Measurements from ENCODE around the gene WDR20. TPM values are rescaled to one million over a fixed set of nuclear protein-coding genes. Genes with fewer than 3 reads are reported as not detected.

The WDR20 gene
- total and polyA plus RNA-seq, 10 of the 15 experiments (the other 5 are each of a cell fraction or from before 2014, with no cell fraction given) = 9.1 to 25.9 (median 18.4) TPM

GRCh38 chr14:102212356-102212755, 72.7 kb downstream of the WDR20 start:
- Histone ChIP-seq H3K79me2 (ENCODE audit: control insufficient read depth, insufficient read depth, low read length) (no peaks in the 10 kb centered on the region), H4K20me1 (ENCODE audit: control insufficient read depth, insufficient read depth) (no peaks in the 10 kb centered on the region), H3K9me3 (replicated peaks; ENCODE audit: control insufficient read depth, insufficient read depth, low read length) (no peaks in the 10 kb centered on the region), H3K9ac (ENCODE audit: control insufficient read depth, insufficient read depth, low read length) (no peak overlapping the region), H3K36me3 (ENCODE audit: control insufficient read depth in 2 of 2, insufficient read depth in 2 of 2, low read length in 1 of 2) (peaks cover 9 to 10% of the 10 kb centered on the region in 2 experiments; a peak in 3 of 4 replicates), H3K27me3 (replicated peaks in 1 of 2; ENCODE audit: control insufficient read depth in 2 of 2, insufficient read depth in 2 of 2, low read length in 1 of 2) (no peaks in the 10 kb centered on the region), H3K27ac (ENCODE audit: control insufficient read depth, insufficient read depth) (no peak overlapping the region), H3K4me3 (no peak overlapping the region), H2AFZ (ENCODE audit: control insufficient read depth, low read depth, low read length) (no peak overlapping the region), H3K4me1 (ENCODE audit: control insufficient read depth, insufficient read depth, low read length) (no peaks in the 10 kb centered on the region), H3K4me2 (ENCODE audit: control insufficient read depth, insufficient read depth) (no peak overlapping the region)
- intact Hi-C loops (cut with micrococcal nuclease; ENCODE audit: unreplicated experiment) = no loop called here
- DNase-seq (ENCODE audit: low read depth, low spot score) (no peak), ATAC-seq (no peak), FAIRE-seq (no peak)
- ChIA-PET POLR2A (interaction anchor here (0.6 kb wide), 1 partner anchor 71 kb away, joined by 6 read pairs; no protein-coding TSS in a partner anchor), CTCF (interaction anchor here (0.8 kb wide), 1 partner anchor 19 kb away, joined by 3 read pairs; no protein-coding TSS in a partner anchor), SMC1A (ENCODE audit: uncharacterized antibody, unreplicated experiment) (no interaction called here), RAD21 (ENCODE audit: unreplicated experiment) (no interaction called here)
- in situ Hi-C loops (cut with MboI) = no loop called here
- BruUV-seq (replicated peaks) = no TSS peak
- WGBS (ENCODE audit: insufficient coverage, insufficient replicate concordance, low lambda C conversion rate, missing lambda C conversion rate) = 99% methylated on average over 8 of the region's 8 CpGs
- TF ChIP-seq NFYB (IDR thresholded peaks at IDR 0.05; ENCODE audit: insufficient read depth, low read depth, low read length) = no peak
- TF ChIP-seq HDGF (IDR thresholded peaks at IDR 0.05) = no peak
- TF ChIP-seq, protein P1, sequence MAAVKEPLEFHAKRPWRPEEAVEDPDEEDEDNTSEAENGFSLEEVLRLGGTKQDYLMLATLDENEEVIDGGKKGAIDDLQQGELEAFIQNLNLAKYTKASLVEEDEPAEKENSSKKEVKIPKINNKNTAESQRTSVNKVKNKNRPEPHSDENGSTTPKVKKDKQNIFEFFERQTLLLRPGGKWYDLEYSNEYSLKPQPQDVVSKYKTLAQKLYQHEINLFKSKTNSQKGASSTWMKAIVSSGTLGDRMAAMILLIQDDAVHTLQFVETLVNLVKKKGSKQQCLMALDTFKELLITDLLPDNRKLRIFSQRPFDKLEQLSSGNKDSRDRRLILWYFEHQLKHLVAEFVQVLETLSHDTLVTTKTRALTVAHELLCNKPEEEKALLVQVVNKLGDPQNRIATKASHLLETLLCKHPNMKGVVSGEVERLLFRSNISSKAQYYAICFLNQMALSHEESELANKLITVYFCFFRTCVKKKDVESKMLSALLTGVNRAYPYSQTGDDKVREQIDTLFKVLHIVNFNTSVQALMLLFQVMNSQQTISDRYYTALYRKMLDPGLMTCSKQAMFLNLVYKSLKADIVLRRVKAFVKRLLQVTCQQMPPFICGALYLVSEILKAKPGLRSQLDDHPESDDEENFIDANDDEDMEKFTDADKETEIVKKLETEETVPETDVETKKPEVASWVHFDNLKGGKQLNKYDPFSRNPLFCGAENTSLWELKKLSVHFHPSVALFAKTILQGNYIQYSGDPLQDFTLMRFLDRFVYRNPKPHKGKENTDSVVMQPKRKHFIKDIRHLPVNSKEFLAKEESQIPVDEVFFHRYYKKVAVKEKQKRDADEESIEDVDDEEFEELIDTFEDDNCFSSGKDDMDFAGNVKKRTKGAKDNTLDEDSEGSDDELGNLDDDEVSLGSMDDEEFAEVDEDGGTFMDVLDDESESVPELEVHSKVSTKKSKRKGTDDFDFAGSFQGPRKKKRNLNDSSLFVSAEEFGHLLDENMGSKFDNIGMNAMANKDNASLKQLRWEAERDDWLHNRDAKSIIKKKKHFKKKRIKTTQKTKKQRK (IDR thresholded peaks at IDR 0.05; ENCODE audit: low read depth, low read length) = no peak
- no peak for TF ChIP-seq RFX5 (IDR thresholded peaks at IDR 0.05; ENCODE audit: low read depth, low read length)
- no peak for TF ChIP-seq CREB1 (IDR thresholded peaks at IDR 0.05; ENCODE audit: low read depth)
- no peak for TF ChIP-seq ZNF384 (IDR thresholded peaks at IDR 0.05; ENCODE audit: borderline replicate concordance, low read depth, low read length)
- no peak for TF ChIP-seq IRF3 (IDR thresholded peaks at IDR 0.05)
- no peak for TF ChIP-seq PRDM15 (CRISPR knock-in tag; IDR thresholded peaks at IDR 0.05)
- TF ChIP-seq MXI1 (IDR thresholded peaks at IDR 0.05; ENCODE audit: low read depth, low read length) = no peak
- TF ChIP-seq JUNB (IDR thresholded peaks at IDR 0.05) = no peak
- TF ChIP-seq, protein P2, sequence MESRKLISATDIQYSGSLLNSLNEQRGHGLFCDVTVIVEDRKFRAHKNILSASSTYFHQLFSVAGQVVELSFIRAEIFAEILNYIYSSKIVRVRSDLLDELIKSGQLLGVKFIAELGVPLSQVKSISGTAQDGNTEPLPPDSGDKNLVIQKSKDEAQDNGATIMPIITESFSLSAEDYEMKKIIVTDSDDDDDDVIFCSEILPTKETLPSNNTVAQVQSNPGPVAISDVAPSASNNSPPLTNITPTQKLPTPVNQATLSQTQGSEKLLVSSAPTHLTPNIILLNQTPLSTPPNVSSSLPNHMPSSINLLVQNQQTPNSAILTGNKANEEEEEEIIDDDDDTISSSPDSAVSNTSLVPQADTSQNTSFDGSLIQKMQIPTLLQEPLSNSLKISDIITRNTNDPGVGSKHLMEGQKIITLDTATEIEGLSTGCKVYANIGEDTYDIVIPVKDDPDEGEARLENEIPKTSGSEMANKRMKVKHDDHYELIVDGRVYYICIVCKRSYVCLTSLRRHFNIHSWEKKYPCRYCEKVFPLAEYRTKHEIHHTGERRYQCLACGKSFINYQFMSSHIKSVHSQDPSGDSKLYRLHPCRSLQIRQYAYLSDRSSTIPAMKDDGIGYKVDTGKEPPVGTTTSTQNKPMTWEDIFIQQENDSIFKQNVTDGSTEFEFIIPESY (IDR thresholded peaks at IDR 0.05) = no peak
- TF ChIP-seq YY1 (IDR thresholded peaks at IDR 0.05; ENCODE audit: low read depth, low read length) = no peak
- TF ChIP-seq SPI1 (IDR thresholded peaks at IDR 0.05; ENCODE audit: borderline replicate concordance, insufficient read depth, low read depth, low read length) = no peak
- TF ChIP-seq PAX8 (IDR thresholded peaks at IDR 0.05) = no peak
- TF ChIP-seq SMARCA5 (IDR thresholded peaks at IDR 0.05) = no peak
- no peak for TF ChIP-seq CEBPB (IDR thresholded peaks at IDR 0.05; ENCODE audit: borderline replicate concordance in 1 of 2, low read depth in 2 of 2, low read length in 2 of 2)

Data from GM12878 (cell line).